Stimulated activated CD4-positive, alpha-beta T cell treated with anti-CD3 and anti-CD28 coated beads, Interleukin-1b, Interleukin-23, amount 100 ng/mL, for 24 hours (primary cell): ENCODE results near the gene BRD2.
A peak's percentile ranks its signal among the peaks of the same experiment; 100 is the strongest.

Experiments
- DNase-seq, 4 experiments: peaks; one replicate each; pipeline ENCODE4 v3.0.0-alpha.2; 2020; ENCODE audit warnings: low read depth in 4 of 4, low spot score in 1 of 4

The BRD2 gene

DNA sequence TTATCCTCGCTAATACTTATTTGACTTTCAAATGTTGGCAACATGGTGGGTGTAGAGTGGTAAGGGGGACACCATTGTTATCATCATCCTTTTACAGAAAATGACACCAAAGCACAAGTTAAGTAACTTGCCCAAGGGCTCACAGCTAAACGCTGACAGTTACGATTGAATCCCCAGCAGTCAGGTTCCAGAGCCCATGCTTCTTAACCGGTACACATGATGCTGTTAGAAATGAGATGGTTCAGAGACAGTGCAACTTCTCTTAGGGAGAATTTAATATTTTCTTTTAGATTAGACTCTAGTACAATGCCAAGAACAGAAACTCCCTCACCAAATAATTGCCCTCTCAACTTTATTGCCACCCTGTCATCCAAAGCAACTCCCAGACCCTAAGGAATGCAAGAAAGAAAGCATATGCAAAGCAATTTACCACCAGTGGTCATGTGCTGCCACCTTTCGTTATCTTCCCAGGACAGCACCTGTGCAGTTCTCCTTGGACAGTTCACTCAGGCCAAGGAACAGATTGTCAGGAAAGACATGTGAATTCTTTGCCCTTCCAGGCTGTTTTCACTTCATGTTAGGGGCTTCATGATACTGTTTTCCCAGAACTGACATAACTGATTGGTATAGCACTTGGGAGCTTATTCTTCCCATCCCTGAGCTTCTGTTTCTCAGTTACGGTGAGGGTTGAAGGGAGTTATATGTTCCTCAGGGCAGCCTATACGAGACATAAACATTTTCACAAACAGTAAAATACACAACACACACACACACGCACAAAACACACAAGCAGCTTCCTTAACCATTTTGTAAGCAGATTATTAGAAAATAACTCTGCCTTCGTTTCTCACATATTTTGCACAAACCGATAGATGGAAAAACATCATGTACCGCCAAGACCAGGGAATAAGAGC is 20.6 kb upstream of the BRD2 start:
- no peak for DNase-seq

DNA sequence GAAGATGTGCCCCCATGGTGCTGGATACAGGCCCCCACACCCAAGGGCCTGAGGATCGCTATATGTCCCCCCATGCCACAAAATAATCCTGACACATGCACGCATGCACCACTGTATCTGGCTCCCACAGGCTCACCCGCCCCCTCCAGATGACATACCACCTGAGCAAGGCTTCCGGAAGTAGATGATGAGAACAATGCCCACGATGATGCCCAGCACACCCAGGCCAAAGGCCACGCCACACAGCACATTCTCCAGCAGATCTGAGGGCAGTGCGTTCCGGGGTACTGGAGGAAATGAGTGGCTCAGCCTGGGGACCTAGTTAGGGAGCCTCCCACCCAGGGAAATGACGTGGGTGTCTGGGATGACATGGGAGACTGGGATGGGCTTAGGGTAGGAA is 19.3 kb upstream of the BRD2 start:
- DNase-seq = no peak

GRCh38 chr6:32950010-32950409 is 18.4 kb upstream of the BRD2 start:
- DNase-seq = no peak

DNA sequence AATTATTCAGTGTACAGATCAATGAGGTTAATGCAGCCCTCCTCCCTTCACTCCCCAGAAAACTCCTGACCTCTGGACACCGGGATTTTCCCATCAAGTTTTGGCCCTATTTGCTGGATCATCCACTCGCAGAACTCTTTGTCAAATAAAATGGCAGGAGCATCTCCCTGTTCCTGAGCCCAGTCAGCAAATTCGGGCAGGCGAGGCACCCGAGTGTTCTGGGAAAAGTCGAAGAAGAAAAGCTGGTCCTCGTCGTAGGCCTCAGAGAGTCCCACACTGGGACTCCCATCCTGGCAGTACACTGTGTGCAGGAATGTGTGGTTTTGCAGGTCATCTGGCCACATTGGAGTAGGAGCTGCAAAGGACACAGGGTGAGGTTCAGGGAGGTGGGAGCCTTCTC is 17.9 kb upstream of the BRD2 start:
- no peak for DNase-seq

DNA sequence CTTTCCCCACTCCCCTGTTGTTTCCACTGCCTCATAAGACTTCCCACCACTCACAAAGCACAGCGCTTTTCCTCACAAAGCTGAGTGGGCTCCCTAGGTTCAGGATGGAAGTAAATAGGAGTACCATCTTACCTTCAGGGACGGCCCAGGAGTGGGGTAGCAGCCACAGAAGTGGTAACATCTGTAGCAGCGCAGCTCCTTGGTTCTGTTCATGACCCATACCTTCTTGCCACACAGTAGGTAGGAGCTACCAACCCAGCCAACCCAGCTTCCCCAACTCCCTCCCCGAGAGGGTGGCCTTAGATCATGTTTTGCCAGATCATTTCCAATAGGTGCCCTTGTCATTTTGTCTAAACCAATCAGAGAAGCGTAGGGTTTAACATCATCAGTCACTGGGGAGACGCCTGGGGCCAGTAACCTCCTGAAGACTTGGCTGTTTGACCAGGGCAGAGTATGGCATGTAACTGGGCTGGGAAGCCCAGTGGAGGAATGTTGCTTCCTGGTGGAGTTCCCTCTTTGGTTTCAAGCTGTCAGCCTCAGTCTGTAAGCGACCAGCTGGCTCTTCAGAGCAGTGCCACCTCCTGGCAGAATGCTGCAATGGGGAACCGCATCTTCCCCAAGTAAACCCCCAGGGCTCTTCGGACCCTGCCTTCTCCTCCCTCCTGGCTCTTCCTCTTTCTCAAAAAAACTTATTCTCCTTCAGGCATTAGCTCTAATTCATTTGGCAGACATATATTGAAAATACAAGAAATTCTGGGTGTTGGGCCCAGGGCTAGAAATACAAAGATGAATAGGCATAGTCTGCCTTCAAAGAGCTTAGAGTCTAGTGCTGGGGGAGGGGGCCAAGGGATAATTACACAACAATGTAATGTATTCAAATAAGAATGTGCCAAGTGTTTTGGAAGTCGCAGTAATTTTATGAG is 15.3 kb upstream of the BRD2 start, which contains the start of gene HLA-DMA:
TSS of gene HLA-DMA (minus strand) at position 281 of the 923 bp plus-strand sequence. CDS start at position 220, 61 bp downstream.
- DNase-seq = peak in 2 of 4 experiments; percentile 46 to 58

DNA sequence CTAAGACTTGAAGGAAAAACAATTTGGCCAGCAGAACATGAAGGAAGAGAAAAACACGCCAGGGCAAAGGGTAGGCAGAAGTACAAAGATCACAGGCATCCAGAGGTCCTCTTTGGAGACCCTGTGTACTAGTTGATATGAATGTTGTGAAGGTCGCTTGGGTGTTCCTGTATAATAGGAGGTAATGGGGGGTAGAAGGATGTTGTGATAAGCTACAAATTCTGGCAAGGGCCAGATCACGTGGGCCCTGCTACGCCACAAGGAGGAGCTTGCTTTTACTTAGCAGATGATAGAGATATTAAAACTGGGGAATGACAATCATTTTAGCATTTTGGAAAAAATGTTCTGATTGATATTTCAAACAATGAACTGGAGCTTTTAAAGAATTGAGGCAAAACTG is 14.6 kb upstream of the BRD2 start:
- no peak for DNase-seq

GRCh38 chr6:32954267-32954666 is 14.1 kb upstream of the BRD2 start:
- DNase-seq = no peak

DNA sequence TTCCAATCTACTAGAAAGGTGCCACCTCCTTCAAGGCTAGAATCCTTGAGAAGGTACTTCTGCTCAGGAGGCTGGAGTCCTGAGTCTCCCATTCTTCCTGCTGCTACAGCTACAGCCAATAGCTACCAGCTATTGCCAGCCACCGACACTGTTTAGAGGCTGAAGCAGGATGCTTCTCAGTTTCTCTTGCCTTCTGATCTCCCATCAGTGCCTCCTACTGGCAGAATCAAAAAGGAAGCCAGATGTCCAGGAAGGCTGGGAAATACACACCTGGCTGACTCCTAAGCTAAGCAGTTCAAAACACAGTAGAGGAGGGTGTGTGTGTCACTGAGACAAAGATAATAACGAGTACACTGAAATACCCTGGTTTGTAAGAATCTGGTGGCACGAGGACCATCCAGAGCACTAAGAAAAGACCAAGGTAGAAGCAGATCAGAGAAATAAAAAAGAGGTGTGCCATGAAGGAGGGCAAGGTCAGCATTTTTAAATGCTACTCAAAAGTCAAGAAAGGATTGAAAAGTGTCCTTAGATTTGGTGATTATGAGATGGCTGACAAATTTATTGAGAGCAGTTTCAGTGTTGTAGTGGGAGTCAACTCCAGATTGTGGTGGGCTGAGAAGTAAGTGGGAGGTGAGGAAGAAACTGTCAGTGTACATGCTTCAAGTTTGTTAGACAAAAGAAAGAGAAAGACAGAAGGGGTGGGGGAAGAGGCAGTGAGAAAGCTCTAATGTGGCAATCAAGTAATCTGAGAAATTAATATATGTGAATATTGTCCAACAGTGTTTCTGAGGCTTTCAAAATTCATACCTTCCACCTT is 13.2 kb upstream of the BRD2 start:
- no peak for DNase-seq

GRCh38 chr6:32956176-32956575 is 12.2 kb upstream of the BRD2 start:
- no peak for DNase-seq

GRCh38 chr6:32960563-32960962 is 7.8 kb upstream of the BRD2 start:
- DNase-seq = no peak

DNA sequence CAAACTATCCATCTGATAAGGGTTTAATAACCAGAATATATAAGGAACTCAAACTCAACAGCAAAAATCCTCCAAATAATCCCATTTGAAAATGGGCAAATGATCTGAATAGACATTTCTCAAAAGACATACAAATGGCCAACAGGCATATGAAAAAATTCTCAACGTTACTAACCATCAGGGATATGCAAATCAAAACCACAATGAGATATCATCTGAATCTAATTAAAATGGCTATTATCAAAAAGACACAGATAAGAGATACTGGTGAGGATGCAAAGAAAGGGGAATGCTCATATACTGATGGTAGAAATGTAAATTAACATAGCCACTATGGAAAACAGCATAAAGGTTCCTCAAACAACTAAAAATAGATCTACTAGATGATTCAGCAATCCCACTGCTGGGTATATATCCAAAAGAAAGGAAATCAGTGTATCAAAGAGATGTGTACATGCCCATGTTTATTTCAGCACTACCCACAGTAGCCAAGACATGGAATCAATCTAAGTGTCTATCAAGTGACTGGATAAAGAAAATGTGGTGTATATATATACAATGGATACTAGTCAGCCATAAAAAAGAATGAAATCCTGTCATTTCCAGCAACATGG is 6.1 kb upstream of the BRD2 start:
- no peak for DNase-seq

GRCh38 chr6:32963866-32964265 is 4.5 kb upstream of the BRD2 start:
- DNase-seq = no peak

DNA sequence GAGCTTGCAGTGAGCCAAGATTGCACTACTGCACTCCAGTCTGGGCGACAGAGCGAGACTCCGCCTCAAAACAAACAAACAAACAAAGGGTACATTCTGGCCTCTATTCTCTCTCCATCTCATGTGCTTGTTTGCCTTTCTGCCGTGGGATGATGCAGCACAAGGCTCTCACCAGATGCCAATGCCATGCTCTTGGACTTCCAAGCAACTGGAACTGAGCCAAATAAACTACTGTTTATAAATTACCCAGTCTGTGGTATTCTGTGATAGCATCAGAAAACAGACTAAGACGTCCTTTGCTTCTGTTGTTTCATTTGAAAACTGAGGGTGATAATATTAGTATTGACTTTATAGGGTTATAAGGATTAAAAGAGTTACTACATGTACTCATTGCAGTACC is 3.6 kb upstream of the BRD2 start:
- no peak for DNase-seq

DNA sequence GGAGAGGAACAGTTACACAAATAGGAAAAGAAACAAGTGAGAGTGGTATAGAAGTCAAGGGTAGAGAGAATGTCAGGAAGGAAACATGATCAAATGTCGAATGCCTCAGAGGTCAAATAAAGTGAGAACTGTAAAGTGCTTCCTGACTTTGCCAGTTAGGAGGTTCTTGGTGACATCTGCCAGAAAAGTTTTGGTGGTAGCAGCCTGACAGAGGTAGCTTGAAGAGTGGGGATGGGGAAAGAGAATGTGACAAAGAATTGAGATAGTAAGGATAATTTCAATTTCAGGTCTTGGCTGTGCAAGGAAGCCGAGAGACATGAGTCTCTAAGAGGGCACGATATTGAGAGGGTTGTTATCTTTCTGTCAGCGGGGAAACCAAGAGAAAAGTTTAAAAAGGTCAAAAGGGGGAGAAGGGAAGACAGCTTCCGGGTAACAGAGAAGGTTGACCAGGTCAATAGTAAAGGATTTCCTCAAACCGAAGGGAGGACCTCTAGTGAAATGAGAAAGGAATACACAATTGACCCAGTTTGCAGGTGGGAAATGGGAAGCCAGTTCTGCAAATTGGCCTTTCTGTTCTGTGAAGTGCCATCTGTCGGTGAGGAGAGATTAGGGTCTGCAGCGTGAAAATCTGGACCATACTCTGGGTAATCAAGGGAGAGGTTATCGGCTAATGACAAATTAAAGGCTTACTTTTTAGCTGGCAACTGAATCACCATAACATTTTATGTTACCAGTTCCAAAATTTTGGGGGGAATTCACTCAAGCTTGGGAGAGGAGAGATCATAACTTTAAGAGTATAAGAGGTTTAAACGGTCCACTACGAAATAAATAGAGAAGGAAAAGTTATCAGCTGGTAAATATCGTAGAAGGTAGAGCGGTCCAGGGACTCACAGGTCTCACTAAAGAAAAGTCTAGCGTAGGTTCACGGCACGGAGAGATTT is 973 bp upstream of the BRD2 start:
- no peak for DNase-seq

- peak; percentile 36 to 68 (median 54) for DNase-seq
Observed at GRCh38 chr6:32968867-32969684, 682 bp downstream of the BRD2 start.

DNA sequence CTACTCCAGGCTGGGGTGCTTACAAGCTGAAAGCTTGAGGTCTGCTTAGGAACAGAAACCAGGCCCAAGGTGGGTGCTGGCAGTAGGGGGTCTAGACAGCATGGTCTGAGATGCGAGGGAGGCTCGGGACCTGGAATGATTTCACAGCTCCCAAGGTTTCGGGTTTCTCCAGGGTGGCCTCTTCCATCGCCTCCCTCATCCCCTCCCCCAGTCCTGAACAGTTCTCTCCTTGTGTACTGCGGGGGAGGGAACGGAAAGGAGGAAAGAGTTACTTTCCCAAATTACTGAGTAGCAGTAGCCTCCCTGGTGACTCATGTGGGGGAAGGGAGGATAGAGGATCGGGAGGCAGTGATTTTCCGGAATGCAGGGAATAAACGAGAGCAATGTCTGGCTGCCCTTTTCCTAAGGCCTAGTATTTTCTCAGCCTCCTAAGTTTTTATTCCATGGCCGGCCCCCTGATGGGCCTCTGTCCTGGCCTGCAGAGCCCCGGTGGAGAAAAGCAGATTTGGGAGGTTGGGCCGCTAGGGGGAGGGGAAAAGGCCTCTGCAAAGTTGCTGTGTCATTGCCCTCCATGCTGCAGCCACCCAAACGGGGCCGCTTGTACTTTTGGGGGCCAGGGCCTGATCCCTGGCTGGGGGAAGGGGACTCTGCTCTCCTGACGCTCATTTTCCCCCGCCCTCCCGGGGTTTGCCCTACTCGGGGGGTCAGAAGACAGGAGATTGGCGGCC is 1.5 kb downstream of the BRD2 start:
- DNase-seq = peak; percentile 54 to 72 (median 62)

GRCh38 chr6:32970413-32971241 is 2.2 kb downstream of the BRD2 start:
- peak; percentile 59 to 81 (median 66) for DNase-seq
